HPDE6-E6E7 (cell line): ENCODE results near the gene AGFG2.

Experiments used
- DNase-seq: peaks from one replicate; pipeline ENCODE4 v3.0.0; 2011; ENCODE audit warnings: missing footprints; ENCODE audit errors: extremely low spot score

Gene AGFG2

DNA sequence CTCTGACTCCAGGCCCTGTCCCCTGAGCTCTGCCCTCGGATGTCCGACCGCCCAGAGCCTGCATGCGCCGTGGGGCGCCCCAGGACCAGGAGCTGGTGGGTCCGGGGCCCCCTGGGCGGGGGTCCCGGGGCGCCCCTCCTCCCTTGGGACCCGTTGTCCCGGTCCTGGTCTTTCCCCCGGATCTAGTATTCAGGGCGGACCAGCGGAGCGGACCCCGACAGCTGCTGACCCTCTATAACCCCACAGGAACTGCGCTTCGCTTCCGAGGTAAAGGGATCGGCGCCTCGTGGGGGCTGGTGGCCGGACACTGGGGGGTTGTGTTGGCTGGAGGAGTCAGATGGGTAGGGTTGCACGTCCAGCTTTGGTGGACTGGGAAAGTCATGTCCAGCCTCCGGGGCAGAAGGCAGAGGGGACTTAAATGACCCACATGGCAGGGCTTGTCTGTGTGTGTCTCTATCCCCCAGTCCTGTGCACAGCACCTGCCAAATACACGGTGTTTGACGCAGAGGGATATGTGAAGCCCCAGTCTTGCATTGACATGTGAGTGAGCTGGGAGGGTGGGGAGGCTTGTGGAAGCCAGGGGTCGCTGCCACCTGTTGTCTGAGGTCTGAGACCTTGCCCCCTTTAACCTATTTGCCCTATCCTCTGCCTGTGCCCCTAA lies 73.9 kb downstream of the AGFG2 start:
- no peak for DNase-seq

DNA sequence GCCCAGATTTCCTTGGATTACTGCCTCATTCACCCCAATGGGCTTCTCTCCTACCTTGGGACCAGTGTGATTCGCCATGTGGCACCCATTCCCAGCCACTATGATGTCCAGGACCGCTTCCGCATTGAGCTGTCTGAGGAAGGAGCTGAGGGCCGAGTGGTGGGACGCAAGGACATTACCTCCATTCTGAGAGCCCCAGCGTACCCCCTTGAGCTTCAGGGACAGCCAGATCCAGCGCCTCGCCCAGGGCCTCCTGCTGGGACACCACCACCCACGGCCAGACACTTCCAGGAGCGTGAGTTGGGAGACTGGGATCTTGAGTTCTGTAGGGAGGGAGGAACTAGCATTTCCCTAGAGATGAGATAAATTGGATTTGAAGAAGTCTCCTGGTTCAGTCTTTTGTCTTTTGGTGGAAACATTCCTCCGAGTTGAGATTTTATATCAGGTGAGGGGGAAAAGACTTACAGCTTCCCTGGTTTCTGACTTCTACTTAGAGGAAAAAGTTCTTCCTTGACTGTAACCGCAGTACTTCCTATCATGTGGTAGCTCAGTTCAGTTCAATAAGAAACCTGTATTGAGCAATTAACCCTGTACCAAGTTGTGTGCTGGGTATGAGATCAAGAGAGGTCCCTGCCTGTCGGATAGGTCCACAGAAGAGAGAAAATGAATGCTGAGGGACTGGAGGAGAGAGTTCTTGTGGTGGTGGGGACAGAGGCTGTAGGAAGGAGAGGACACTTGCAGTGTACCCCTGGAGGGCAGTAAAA lies 74.6 kb downstream of the AGFG2 start:
- DNase-seq = no peak

DNA sequence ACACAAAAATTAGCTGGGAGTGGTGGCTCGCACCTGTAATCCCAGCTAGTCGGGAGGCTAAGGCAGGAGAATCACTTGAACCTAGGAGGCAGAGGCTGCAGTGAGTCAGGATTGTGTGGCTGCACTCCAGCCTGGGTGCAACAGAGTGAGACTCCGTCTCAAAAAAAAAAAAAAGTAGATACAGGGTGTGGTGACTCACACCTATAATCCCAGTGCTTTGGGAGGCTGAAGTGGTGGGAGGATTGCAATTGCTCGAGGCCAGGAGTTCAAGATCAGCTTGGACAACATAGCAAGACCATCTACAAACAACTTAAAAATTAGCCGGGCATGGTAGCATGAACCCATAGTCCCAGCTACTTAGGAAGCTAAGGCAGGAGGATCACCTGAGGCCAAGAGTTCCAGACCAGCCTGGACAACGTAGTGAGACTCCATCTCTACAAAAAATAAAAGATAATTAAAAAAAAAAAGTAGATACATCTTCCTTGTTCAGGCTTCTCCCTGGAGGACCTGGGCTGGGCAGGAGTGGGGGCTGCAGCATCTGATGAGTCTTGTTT lies 75.4 kb downstream of the AGFG2 start:
- DNase-seq = no peak
